Adipocyte (in vitro differentiated cells): ENCODE measurements around the gene MATN4.

ENCODE experiments used
- DNase-seq: peaks from one replicate; pipeline ENCODE4 v3.0.0-alpha.2; 2015; ENCODE audit warnings: low read depth
- H3K27me3 ChIP-seq: replicated peaks from 2 replicates; pipeline ENCODE4 v1.7.0; 2013; ENCODE audit warnings: mild to moderate bottlenecking, low read length, moderate library complexity; ENCODE audit not compliant: control insufficient read depth, insufficient read depth
- H3K36me3 ChIP-seq: 2 replicates; pipeline ENCODE4 v1.7.0; 2013; ENCODE audit warnings: low read length, mild to moderate bottlenecking, moderate library complexity; ENCODE audit not compliant: control insufficient read depth, insufficient read depth, severe bottlenecking
- H3K4me1 ChIP-seq: 2 replicates; pipeline ENCODE4 v1.7.0; 2013; ENCODE audit warnings: mild to moderate bottlenecking, low read length, moderate library complexity; ENCODE audit not compliant: control insufficient read depth, insufficient read depth
- H3K4me3 ChIP-seq: 2 replicates; pipeline ENCODE4 v1.7.0; 2013; ENCODE audit warnings: mild to moderate bottlenecking, low read length, moderate library complexity
- H3K9ac ChIP-seq: 2 replicates; pipeline ENCODE4 v1.7.0; 2013; ENCODE audit warnings: mild to moderate bottlenecking, low read length, moderate library complexity
- H3K9me3 ChIP-seq: 2 replicates; pipeline ENCODE4 v1.7.0; 2013; ENCODE audit warnings: mild to moderate bottlenecking, low read length, moderate library complexity; ENCODE audit not compliant: control insufficient read depth

Gene MATN4

GRCh38 chr20:45275338-45275737 lies 32.8 kb downstream of the MATN4 start:
- no peak overlapping the region for H3K4me3 ChIP-seq
- H3K27me3 ChIP-seq: peaks cover 42% of the 10 kb centered on the region
- H3K36me3 ChIP-seq: no peaks in the 10 kb centered on the region
- no peak overlapping the region for H3K9ac ChIP-seq
- H3K9me3 ChIP-seq: no peaks in the 10 kb centered on the region
- no peak for DNase-seq
- no peaks in the 10 kb centered on the region for H3K4me1 ChIP-seq

- no peaks in the 10 kb centered on the region for H3K36me3 ChIP-seq
- peaks cover 22% of the 10 kb centered on the region for H3K27me3 ChIP-seq
- no peak overlapping the region for H3K4me3 ChIP-seq
- H3K9me3 ChIP-seq: no peaks in the 10 kb centered on the region
- no peak for DNase-seq
- no peak overlapping the region for H3K9ac ChIP-seq
- peaks cover 9% of the 10 kb centered on the region for H3K4me1 ChIP-seq
Measured at GRCh38 chr20:45269754-45270270, 38.3 kb downstream of the MATN4 start.

GRCh38 chr20:45269056-45269455 lies 39.0 kb downstream of the MATN4 start:
- Histone ChIP-seq H3K4me3 (no peak overlapping the region), H3K36me3 (no peaks in the 10 kb centered on the region), H3K27me3 (peaks cover 17% of the 10 kb centered on the region), H3K4me1 (peaks cover 9% of the 10 kb centered on the region), H3K9ac (no peak overlapping the region), H3K9me3 (no peaks in the 10 kb centered on the region)
- DNase-seq: no peak

GRCh38 chr20:45268531-45268930 lies 39.6 kb downstream of the MATN4 start:
- Histone ChIP-seq H3K27me3 (peaks cover 11% of the 10 kb centered on the region), H3K36me3 (no peaks in the 10 kb centered on the region), H3K9ac (no peak overlapping the region), H3K4me1 (peaks cover 9% of the 10 kb centered on the region), H3K4me3 (no peak overlapping the region), H3K9me3 (no peaks in the 10 kb centered on the region)
- DNase-seq: no peak

GRCh38 chr20:45266977-45267376 lies 41.1 kb downstream of the MATN4 start:
- Histone ChIP-seq H3K4me1 (peaks cover 9% of the 10 kb centered on the region), H3K9me3 (no peaks in the 10 kb centered on the region), H3K27me3 (peaks cover 5% of the 10 kb centered on the region), H3K9ac (no peak overlapping the region), H3K4me3 (no peak overlapping the region), H3K36me3 (no peaks in the 10 kb centered on the region)
- DNase-seq: no peak

GRCh38 chr20:45263556-45264266 lies 44.4 kb downstream of the MATN4 start:
- DNase-seq: no peak
- H3K9ac ChIP-seq: no peak overlapping the region
- H3K4me1 ChIP-seq: peaks cover 6% of the 10 kb centered on the region
- H3K36me3 ChIP-seq: no peaks in the 10 kb centered on the region
- no peak overlapping the region for H3K4me3 ChIP-seq
- H3K9me3 ChIP-seq: no peaks in the 10 kb centered on the region
- H3K27me3 ChIP-seq: peaks cover 26% of the 10 kb centered on the region

GRCh38 chr20:45258664-45259063 lies 49.4 kb downstream of the MATN4 start:
- Histone ChIP-seq H3K4me3 (no peak overlapping the region), H3K9ac (no peak overlapping the region), H3K9me3 (no peaks in the 10 kb centered on the region), H3K36me3 (no peaks in the 10 kb centered on the region), H3K27me3 (peaks cover 31% of the 10 kb centered on the region), H3K4me1 (peaks cover 14% of the 10 kb centered on the region)
- no peak for DNase-seq

GRCh38 chr20:45258259-45258658 lies 49.8 kb downstream of the MATN4 start:
- no peak for DNase-seq
- Histone ChIP-seq H3K9me3 (no peaks in the 10 kb centered on the region), H3K27me3 (peaks cover 31% of the 10 kb centered on the region), H3K9ac (no peak overlapping the region), H3K4me3 (no peak overlapping the region), H3K36me3 (no peaks in the 10 kb centered on the region), H3K4me1 (peaks cover 14% of the 10 kb centered on the region)

GRCh38 chr20:45257711-45258110 lies 50.4 kb downstream of the MATN4 start:
- DNase-seq: no peak
- H3K36me3 ChIP-seq: no peaks in the 10 kb centered on the region
- no peak overlapping the region for H3K4me3 ChIP-seq
- no peaks in the 10 kb centered on the region for H3K9me3 ChIP-seq
- H3K4me1 ChIP-seq: peaks cover 14% of the 10 kb centered on the region
- no peak overlapping the region for H3K9ac ChIP-seq
- peaks cover 30% of the 10 kb centered on the region for H3K27me3 ChIP-seq

- DNase-seq: no peak
- Histone ChIP-seq H3K36me3 (no peaks in the 10 kb centered on the region), H3K9ac (no peak overlapping the region), H3K4me3 (no peak overlapping the region), H3K9me3 (no peaks in the 10 kb centered on the region), H3K27me3 (peaks cover 34% of the 10 kb centered on the region), H3K4me1 (peaks cover 14% of the 10 kb centered on the region)
Measured at GRCh38 chr20:45257161-45257560, 50.9 kb downstream of the MATN4 start.

GRCh38 chr20:45254383-45255262 lies 53.5 kb downstream of the MATN4 start, which contains the start of gene SLPI:
SLPI (minus strand) TSS chr20:45254564; CDS start chr20:45254543, 21 bp downstream.
- peak; percentile 85 for DNase-seq
- H3K27me3 ChIP-seq: peaks cover 35% of the 10 kb centered on the region
- H3K9me3 ChIP-seq: no peaks in the 10 kb centered on the region
- H3K9ac ChIP-seq: no peak within 1 kb of the TSS
- no peaks in the 10 kb centered on the region for H3K36me3 ChIP-seq
- H3K4me3 ChIP-seq: peak within 1 kb of the TSS; percentile 53
- peaks cover 14% of the 10 kb centered on the region for H3K4me1 ChIP-seq
